Stimulated activated CD4-positive, alpha-beta T cell treated with anti-CD3 and anti-CD28 coated beads, Interleukin-15, amount 100 ng/mL, for 48 hours (primary cell): ENCODE data around the gene ZNF423.

Experiments
- DNase-seq, 2 donors: peaks; one replicate each; pipeline ENCODE4 v3.0.0-alpha.2; 2020; ENCODE audit warnings: low read depth in 2 of 2

Gene ZNF423

DNA sequence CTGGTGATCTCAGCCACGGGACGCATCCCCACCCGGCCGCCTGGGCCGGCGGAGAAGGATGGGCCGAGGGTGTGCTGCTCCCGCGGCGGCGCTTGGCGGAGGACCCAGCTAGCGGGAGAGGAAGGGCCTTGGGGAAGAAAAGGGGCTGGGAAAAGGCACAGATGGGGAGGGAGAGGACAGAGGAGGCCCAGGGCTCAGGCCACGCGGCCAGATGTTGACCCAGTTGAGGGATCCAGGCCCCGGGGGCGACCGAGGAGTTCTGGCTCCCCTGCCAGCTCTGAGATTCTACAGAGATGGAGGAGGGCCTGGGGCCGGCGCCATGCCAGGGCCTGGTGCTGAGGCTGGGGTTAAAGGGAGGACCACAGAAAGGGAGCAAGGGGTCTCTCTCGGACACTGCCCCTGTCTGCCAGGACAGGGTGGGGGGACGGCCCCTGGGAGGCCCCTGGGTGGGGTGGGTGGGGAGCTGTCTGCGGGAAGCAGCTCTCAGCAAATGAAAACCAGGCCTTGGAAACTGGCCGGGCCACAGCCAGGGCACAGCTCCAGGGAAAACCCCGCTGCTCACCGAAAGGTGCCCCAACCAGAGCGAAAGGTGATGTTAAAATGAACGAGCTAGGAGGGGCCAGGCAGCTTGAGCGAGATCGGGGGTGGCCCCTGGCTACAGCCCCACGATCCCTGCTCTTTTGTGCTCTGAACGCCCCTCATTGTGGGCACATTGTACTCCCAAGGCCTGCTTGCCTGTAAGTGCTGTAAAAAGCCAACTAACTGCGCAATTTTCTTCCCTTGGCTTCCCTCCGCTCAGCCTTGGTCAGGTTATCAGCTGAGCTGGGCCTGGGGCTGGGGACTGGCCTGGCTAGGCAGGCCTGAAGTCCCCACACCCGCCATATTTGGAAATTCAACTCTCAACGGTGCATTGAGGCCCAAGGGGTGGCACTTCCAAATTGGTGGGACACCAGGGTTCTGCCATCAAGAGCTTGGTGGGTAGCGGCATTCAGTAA is 191.4 kb downstream of the ZNF423 start:
- DNase-seq = no peak

DNA sequence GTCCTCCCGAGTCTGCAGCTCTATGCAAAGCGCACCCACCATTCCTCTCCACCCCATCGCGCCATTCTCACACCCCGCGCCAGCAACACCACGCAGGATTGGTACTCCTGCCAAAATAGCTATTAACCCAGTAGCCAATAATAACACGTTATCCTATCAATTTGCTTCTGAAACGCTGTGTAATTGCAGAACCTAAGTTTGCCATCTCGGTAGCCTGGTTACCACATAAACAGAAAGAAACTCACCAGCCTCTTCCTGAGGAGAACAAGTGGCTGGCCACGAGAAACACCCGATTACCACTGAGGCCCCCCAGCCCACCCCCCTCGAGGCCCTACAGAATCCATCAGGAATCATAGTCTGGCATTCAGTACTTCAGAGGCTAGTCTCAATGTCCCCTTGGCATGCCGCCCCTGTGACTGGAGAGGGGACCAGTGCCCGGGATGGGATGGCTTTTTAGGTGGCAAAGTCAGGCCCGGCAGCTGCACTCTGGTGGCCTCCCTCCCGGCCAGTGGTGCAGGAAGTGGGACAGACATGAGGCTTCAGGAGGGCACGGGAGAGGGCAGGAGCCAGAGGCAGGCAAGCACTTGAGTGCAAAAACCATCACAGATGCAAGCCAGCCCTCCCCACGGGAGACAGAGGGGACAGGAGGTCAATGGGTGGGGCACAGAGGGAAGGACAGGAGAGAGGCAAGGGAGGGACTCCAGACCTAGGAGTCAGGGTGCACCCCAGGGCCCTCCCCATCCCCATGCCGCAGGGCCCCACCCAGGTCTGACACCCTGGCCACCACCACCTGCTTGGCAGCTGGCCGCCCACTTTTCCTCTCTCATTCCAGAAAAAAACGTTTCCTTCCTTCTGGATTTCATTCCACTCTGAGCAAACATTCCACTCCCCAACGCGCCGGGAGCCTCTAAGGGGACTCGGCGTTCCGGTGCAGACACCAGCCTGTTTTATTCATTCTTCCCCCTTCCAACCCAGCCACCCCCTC is 192.5 kb downstream of the ZNF423 start:
- no peak for DNase-seq

DNA sequence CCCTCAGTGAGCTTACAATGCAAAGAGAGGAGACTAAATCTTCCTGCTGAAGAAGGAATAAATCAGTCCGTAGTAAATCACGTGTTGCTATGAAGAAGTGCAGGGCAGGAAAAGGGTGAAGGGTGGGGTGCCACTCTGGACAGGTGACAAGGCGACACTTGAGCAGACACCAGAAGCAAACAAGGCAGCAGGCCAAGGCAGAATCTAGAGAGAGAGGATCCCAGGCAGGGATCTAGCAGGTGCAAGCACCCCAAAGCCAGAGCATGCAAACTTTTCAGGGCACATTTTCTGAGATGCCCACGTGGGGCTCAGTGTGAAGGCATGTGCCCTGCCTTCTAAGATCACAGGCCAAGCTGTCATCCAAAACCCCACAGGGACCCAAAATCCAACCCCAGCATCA is 193.3 kb downstream of the ZNF423 start:
- no peak for DNase-seq

DNA sequence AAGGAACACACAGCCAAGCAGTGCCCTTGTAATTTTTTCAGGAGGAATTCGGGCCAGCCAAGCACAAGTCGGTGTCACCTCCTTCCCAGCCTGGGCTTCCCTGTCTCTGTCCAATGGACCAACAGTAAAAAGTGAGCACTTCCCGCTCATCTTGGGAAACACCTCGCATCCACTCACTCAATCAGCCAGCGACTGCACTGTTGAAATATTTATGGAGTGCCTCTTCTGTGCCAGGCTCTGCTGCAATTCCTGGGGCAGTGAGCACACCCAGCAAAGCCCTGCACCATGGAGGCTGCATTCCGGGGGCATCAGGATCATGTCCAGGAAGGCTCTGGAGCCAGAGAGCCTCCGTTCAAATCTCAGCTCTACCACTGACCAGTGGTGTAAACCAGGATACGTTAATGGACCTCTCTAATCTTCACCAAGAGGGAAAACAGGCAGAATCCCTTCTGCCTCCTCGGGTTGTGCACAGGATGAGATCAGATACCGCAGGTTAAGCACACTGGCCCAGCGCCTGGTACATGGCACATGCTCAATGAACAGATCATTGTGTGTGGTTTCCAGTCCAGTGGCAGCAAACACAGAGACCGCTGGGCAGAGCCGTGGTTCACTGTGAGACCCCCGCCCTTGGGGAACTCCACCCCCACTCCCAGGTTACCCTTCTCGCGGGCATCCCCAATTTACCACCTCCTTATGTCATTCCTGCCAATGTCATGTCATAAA is 194.3 kb downstream of the ZNF423 start:
- no peak for DNase-seq

DNA sequence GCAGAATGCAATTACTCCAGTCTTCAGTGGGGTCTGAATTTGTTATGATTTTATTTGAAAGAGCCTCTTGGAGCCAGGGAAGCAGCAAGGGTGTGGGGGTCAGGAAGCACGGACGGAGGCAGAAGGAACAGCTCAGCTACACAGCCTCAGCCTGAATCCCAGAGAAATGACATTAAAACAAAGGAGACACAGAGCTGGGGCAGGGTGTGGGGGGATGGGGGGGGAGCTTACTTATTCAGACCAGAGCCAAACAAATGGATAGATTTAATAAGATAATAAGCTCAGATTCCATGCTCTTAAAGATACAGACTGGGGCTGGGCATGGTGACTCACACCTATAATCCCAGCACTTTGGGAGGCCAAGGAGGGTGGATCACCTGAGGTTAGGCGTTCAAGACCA is 195.3 kb downstream of the ZNF423 start:
- no peak for DNase-seq

DNA sequence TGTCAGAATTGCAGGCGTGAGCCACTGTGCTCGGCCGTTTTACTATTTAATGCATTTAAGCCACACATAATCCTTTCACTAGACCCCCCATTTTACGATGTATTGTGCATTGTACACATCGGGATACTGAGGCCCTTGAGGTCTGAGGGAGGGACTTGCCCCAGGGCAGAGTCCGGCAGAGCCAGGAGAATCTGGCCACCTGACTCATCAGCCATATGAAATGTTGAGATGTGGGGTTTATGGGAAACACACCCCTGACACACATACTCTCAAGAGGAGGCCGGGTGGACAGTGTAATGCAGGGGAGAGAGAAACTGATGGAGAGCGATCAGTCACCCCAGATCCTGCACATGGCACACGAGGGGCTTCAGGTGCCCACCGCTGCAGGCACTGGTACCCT is 196.6 kb downstream of the ZNF423 start:
- DNase-seq = no peak

DNA sequence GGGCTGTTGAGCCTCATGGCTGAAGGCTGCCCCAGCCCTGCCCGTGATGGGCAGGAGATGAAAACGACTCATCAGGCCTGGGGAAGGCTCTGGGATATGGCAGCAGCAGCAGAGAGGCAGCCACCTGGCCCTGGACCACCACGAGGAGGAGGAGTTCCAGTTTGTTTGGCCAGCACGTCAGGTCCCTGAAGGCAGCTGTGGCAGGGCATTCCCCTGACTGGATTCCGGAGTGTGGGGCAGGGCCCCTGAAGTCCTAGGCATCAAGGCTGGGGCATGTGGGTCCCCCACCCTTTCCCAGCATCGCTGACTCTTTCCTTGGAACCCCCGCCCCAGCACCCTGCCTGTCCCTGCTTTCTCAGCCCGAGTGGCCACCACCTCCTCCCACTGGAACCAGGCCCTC is 197.4 kb downstream of the ZNF423 start:
- DNase-seq = no peak

DNA sequence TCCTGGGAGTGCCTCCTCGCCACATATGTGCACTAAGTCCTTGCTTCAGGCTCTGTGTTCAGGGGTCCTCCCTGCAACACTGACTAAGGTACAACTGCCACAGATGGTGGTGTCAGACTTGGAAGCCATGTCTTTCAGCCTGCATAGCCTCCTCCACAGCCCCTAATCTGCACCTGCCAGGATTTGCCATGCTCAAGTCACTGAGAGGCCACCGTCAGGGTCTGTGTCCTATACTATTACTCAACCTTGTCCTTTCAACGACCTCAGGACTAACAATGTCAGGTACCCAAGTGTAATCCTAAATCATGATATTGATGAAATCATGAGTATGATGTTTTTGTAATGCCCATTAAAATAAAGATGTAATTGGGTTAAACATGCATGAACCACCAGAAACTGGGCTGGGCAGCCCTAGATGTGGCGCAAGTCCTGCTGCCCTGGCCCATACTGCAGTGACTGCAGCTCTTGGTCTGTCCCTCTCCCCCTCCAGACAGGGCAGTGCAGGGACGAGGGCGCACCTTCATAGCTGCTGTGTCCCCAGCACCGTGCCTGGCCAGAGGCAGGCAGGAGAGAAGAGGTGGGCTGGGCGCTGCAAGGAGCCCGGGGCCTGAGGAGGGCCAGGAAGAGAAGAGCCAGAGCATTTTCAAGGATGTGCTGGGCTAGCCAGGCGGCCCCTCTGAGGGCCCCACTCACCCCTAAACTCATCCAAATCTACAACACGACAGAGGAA is 198.0 kb downstream of the ZNF423 start:
- DNase-seq = no peak

DNA sequence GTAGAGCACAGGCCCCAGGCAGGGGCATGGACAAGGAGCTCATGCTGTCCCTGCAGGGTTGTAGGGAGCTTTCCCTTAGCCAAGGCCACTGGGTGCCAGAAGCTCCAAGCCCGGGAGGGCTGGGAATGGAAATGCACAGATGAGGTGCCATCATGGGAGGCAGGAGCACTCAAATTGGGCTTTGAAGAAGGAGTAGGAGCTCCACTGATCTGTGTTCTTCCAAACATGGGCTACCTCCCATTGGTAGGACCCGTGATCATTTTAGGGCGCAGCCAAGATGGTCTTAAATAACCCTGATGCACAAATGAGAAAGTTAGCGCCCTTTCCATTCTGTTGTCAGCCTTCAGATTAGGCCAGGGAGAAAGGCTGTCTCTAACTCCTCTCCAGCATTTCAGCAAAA is 201.5 kb downstream of the ZNF423 start:
- DNase-seq = no peak

DNA sequence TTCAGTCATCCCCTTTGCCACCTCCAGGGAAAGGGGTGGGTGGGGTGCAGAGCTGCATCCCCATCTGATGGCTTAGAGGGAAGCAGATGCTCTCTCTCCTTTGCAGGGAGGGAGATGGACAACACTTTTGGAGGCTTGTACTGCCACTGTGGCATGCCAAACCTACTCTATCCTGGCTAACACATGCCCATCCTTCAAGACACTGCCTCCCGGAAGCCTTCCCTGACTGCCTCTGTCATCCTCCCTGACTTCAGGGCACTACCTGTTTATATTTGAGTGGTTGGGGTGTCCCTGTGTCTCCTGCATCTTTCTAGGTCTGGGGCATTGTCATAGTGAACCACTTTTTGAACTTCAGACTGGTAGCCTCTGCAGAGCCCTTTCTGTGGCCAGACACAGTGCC is 202.3 kb downstream of the ZNF423 start:
- no peak for DNase-seq

DNA sequence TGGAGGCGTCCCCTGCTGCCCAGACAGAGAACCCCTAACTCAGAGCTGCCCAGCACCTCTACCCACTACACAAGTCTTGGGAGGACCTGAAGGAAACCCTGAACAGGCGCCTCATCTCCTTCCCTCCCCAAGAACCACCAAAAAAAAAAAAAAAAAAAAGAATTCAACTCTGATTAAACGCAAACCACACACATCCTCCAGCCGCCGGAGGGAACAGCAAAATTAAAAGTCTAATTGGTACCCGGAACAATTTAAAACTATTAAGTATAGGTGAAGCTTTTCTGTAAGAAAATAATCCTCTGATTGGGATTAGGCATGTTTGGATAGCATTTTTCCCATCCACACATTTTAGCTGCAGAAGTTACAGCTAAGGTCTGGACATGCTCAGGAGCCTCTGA is 202.7 kb downstream of the ZNF423 start:
- no peak for DNase-seq

DNA sequence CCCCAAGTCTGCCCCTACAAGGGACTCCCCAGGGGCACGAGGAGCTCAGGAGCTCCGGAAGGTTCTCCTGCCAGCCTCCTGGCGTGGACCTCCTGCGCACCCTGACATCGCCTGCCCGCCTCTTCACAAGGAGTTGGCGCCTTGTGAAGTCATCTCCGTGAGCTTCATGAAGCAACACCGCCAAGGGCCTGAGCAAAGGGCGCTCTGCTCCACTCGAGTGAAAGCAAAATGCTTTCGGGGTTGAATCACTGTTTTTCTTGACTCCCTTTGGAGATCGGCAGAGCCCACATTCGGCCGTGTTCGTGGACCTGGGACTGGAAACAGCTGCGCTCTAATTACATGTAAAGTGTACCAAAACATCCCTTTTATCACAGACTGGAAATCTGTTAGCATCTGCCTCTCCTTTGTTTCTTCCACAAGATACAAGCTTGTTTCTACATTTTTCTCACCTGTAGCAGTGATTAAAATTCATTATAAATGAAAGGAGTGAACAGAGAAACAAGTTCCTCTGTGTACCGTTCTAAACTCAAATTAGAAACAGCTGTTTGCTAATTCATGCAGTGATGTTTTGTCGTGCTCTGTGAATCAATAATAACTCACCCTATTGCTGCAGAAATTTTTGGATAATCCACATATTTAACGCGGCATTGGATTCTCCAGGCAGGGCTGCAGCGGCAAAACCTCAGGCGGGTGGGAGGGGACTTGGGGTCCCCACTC is 203.3 kb downstream of the ZNF423 start:
- no peak for DNase-seq

DNA sequence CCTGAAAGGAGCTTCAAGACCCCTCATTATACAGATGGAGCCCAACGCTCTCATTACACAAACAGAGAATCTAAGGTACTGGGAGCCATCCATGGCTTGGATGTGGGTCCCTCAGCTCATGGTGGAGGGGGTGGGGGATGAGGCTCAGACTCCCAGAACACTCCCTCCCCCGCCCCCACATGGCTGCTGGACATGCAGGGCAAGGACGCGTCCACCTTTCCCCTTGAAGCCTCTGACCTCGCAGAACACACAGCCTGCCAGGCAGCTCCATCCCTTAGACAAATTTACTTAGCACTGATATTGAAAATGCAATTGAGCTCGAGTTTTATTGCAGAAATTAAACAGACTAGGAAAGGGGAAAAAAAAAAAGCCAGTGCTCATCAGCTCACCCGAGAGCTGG is 203.9 kb downstream of the ZNF423 start:
- no peak for DNase-seq

DNA sequence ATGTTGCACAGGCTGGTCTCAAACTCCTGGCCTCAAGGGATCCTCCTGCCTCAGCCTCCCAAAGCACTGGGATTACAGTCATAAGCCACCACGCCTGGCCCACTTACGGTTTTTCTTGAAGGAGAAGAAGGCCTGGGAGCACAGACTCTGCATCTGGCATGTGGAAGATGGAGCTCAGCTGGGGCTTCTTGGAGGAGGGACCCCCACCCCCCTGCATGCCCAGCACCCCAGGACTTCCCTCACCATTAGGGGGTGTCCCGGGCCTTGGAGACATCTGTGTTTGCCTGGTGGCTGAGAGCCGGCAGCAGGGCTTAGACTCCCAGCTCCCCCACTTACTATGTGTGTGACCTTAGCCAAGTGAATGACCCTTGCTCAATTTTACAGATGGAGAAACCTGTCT is 204.7 kb downstream of the ZNF423 start:
- no peak for DNase-seq

DNA sequence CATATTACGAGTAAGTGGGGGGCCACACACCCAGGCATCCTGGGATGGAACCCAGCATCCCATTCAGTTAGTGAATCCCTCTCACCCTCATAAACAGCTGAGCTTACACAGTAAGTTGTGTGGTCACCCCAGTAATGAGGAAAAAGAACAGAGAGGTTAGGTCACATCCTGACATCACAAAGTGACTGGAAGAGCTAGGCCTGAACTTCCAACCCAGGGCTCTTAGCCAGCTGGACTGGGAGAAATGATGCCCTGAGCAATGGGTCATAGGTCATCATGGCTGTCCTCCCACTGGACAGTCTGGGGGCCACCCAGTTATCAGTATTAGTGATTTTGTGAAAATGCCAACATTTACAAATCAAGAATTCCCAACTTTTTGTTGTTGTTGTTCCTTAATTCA is 205.3 kb downstream of the ZNF423 start:
- no peak for DNase-seq

DNA sequence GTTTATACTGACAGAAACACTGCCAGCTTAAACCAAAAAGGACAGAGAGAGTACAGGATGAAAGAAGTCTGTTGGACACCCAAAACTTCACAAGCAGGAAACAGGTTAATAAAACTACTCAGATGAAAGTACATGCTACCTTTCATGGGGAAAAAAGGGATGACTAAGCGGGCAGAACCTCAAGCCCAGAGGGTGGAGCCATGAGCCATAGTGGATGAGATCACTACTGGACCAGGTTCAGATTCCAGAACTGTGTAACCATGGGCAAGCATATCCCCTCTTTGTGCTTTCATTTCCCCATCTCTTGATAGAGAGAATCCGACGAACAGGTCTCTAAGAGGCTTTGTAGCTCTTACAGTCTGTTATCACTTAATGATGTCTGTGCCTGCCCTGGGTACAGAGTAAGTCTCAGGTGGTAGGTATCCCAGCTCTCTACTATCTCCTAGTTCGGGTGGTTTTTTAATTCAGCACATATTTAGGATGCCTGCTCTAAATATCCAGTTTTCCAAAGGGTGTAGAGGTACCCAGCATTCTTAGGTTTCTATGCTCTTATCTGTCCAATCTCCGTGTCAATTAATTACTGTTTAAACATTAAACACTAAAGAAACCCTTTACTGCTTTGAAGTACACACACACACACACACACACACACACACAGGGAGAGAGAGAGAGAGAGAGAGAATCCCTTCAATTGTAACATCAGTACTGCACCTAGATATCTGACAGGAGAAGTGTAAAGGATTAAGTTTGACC is 206.7 kb downstream of the ZNF423 start:
- DNase-seq = no peak

DNA sequence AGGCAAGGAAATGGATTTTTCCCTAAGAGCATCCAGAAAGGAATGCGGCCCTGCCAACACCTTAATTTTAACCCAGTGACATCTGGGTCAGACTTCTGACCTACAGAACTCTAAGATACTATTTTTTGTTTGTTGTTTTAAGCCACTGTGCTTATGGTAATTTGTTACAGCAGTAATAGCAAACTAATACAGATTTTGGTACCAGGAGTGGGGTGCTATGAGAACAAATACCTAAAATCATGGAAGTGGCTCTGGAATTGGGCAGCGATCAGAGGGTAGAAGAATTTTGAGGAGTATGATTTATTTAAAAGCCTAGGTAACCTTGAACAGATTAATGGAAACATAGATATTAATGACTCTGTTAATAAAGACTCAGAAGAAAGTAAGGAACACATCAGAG is 208.2 kb downstream of the ZNF423 start:
- no peak for DNase-seq

DNA sequence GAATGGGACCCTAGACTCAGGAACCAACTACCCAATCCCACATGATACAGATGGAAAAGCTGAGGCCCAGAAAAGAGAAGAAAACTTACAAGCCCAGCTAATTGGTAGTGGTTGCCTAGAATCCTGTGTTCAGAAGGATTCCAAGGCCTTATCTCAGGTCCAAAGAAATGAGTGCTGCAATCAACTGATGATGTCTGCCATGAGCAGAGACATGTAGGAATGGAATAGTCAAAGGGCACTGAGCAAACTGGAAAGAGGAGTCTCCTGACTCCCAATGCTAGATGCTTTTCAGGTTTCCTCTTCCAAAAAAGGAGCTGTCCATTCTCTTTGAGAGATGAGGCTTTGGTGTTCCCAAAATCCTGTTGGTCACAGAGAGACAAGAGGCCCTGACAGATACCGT is 210.6 kb downstream of the ZNF423 start:
- no peak for DNase-seq

DNA sequence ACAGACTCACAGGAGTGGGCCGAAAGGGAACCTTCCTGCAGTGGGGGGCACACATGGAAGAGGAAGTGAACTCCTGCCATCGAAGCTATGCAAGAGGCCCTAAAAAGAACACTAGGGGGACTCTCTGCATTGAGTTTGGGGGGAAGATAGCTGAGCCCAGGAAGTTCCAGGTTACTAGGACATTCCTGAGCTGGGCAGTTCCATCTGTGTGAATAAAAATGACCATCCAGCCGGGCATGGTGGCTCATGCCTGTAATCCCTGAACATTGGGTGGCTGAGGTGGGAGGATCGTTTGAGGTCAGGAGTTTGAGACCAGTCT is 211.8 kb downstream of the ZNF423 start:
- DNase-seq = no peak
